Suprapubic skin (tissue), 4 donors: ENCODE measurements around the gene TRIO. TPM values are rescaled to one million over a fixed set of nuclear protein-coding genes. Genes with fewer than 3 reads are reported as not detected.

Experiments used
- DNase-seq, 2 donors: peaks; one replicate each; pipeline ENCODE4 v3.0.0-alpha.2; 2019; ENCODE audit warnings: low spot score in 2 of 2
- H3K27ac ChIP-seq: fragments of 200-600 bp; sonication (generic); one replicate; pipeline ENCODE4 v1.5.1; 2019
- H3K27me3 ChIP-seq: fragments of 200-600 bp; sonication (generic); one replicate; pipeline ENCODE4 v1.5.1; 2019
- H3K36me3 ChIP-seq: fragments of 200-600 bp; sonication (generic); one replicate; pipeline ENCODE4 v1.5.1; 2019
- H3K4me1 ChIP-seq: fragments of 200-600 bp; sonication (generic); one replicate; pipeline ENCODE4 v1.5.1; 2019
- H3K4me3 ChIP-seq: fragments of 200-600 bp; sonication (generic); one replicate; pipeline ENCODE4 v1.5.1; 2019; ENCODE audit warnings: mild to moderate bottlenecking
- H3K9me3 ChIP-seq: fragments of 200-600 bp; sonication (generic); one replicate; pipeline ENCODE4 v1.5.1; 2019
- CTCF ChIP-seq, 2 donors: fragments of 200-600 bp in 1 of 2; fragments of 450-650 bp in 1 of 2; sonication (generic) in 1 of 2; IDR thresholded peaks; one replicate each; pipeline ENCODE4 v1.5.1; 2016 to 2019; ENCODE audit warnings: antibody characterized with exemption in 2 of 2, mild to moderate bottlenecking in 1 of 2, moderate library complexity in 1 of 2
- EP300 ChIP-seq: sonication (generic); formaldehyde crosslinking; IDR thresholded peaks from one replicate; pipeline ENCODE4 v1.6.1; 2017; ENCODE audit warnings: antibody characterized with exemption
- POLR2A ChIP-seq, 2 donors: fragments of 450-650 bp; IDR thresholded peaks; one replicate each; pipeline ENCODE4 v1.6.1; 2017; ENCODE audit warnings: antibody characterized with exemption in 2 of 2, mild to moderate bottlenecking in 2 of 2, moderate library complexity in 2 of 2
- POLR2AphosphoS5 ChIP-seq, 3 donors: sonication (generic); formaldehyde crosslinking; IDR thresholded peaks; one replicate each; pipeline ENCODE4 v1.6.1; 2017; ENCODE audit warnings: antibody characterized with exemption in 3 of 3
- WGBS: methylation state at CpG from one replicate; pipeline ENCODE4 v1.1.5; 2018; 5-methylcytosine and 5-hydroxymethylcytosine counted together
- total RNA-seq, 4 donors: library from RNA; depleted of rRNA; stranded (reverse); fragments of >200 nt; gene quantifications; one replicate each; pipeline ENCODE4 v1.1.0, GENCODE V29; 2016

TRIO gene
- total RNA-seq, 4 donors from 2014 or later, result 62.7 to 159 (median 70.4) TPM

DNA sequence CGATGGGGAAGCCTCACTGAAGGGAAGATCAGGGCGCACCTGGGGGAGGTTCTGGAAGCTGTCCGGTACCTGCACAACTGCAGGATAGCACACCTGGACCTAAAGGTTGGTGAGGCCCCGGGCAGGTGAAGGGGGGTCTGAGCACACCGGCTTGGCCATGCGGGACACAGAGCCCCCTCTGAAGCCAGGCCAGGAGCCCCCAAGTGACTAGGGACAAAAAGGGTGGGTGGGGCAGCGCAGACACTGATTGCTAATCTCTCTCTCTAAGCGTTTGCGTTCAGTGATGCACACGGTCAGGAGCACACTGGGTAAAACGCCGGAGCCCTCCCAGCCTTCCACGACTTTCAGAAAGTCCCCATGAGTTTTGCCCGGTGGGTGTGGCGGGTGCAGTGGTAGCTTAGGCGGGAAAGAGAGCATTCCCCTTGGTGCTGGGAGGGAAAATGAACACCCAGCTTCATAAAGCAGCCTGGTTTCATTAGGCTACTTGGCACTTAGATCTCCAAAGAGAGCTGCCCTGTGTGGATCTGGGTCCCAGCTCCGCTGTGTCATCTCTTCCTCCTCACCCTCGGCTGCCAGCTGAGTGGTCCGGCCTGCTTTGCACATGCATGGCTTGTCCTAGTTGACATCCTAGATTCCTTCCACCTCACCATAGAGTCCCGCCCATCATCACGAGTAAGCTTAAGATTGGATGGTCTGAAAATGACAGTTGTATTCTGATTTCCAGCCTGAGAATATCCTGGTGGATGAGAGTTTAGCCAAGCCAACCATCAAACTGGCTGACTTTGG, 364.2 kb downstream of the TRIO start:
- no peak for DNase-seq
- H3K9me3 ChIP-seq, result no peaks in the 10 kb centered on the region
- H3K27me3 ChIP-seq, result no peaks in the 10 kb centered on the region
- H3K4me3 ChIP-seq, result no peak overlapping the region
- no peak overlapping the region for H3K27ac ChIP-seq
- H3K4me1 ChIP-seq, result no peaks in the 10 kb centered on the region
- WGBS, result 93% methylated on average over 15 of the region's 21 CpGs
- H3K36me3 ChIP-seq, result peaks cover 66% of the 10 kb centered on the region
- TF ChIP-seq POLR2AphosphoS5 (IDR thresholded peaks at IDR 0.05), result no peak
- TF ChIP-seq POLR2A (IDR thresholded peaks at IDR 0.05), result no peak
- TF ChIP-seq CTCF (IDR thresholded peaks at IDR 0.05), result no peak
- TF ChIP-seq EP300, result no peak

GRCh38 chr5:14508046-14508445, 364.9 kb downstream of the TRIO start:
- Histone ChIP-seq H3K27ac (no peak overlapping the region), H3K27me3 (no peaks in the 10 kb centered on the region), H3K9me3 (no peaks in the 10 kb centered on the region), H3K4me3 (no peak overlapping the region), H3K4me1 (no peaks in the 10 kb centered on the region), H3K36me3 (peaks cover 59% of the 10 kb centered on the region)
- DNase-seq, result no peak
- 96% methylated on average over 12 of the region's 20 CpGs for WGBS
- no peak for TF ChIP-seq POLR2A (IDR thresholded peaks at IDR 0.05)
- no peak for TF ChIP-seq CTCF (IDR thresholded peaks at IDR 0.05)
- no peak for TF ChIP-seq EP300
- no peak for TF ChIP-seq POLR2AphosphoS5 (IDR thresholded peaks at IDR 0.05)

- Histone ChIP-seq H3K27me3 (no peaks in the 10 kb centered on the region), H3K4me1 (no peaks in the 10 kb centered on the region), H3K9me3 (no peaks in the 10 kb centered on the region), H3K27ac (no peak overlapping the region), H3K36me3 (peaks cover 43% of the 10 kb centered on the region), H3K4me3 (no peak overlapping the region)
- TF ChIP-seq CTCF (IDR thresholded peaks at IDR 0.05), result no peak
- TF ChIP-seq EP300, result no peak
- no peak for DNase-seq
- WGBS, result 85% methylated on average over 11 of the region's 11 CpGs
Measured at GRCh38 chr5:14509556-14509955, 366.4 kb downstream of the TRIO start.

GRCh38 chr5:14510156-14510734, 367.1 kb downstream of the TRIO start:
- no peak for DNase-seq
- TF ChIP-seq EP300 (no peak), CTCF (IDR thresholded peaks at IDR 0.05) (no peak), POLR2A (IDR thresholded peaks at IDR 0.05) (no peak), POLR2AphosphoS5 (IDR thresholded peaks at IDR 0.05) (no peak)

DNA sequence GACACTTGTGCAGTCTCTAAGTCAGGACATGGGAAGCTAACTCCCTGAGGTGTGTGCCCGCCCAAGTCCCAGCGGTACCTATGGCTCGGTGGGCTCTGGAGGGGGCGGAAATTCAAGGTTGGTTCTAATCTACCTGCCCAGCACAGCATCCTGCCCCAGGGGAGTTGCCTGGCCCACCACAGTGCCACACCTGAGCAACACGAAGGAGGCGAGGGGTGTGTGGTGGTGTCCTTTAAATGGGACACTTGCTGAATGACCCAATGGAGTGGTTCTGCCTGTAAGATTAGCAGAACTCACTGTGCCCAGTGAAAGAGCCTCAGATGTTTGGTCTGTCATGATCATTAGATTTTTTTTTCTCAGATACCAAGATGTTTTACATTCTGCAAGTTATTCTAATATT, 367.7 kb downstream of the TRIO start:
- Histone ChIP-seq H3K9me3 (no peaks in the 10 kb centered on the region), H3K27me3 (no peaks in the 10 kb centered on the region), H3K36me3 (peaks cover 30% of the 10 kb centered on the region), H3K27ac (no peak overlapping the region), H3K4me3 (no peak overlapping the region), H3K4me1 (no peaks in the 10 kb centered on the region)
- DNase-seq, result no peak
- TF ChIP-seq CTCF (IDR thresholded peaks at IDR 0.05), result no peak
- no peak for TF ChIP-seq POLR2AphosphoS5 (IDR thresholded peaks at IDR 0.05)
- TF ChIP-seq POLR2A (IDR thresholded peaks at IDR 0.05), result no peak
- TF ChIP-seq EP300, result no peak
- 92% methylated on average over 6 of the region's 6 CpGs for WGBS

More at GRCh38 chr5:14510156-14510734, 367.1 kb downstream of the TRIO start:
- H3K27me3 ChIP-seq, result no peaks in the 10 kb centered on the region
- no peaks in the 10 kb centered on the region for H3K9me3 ChIP-seq
- peaks cover 37% of the 10 kb centered on the region for H3K36me3 ChIP-seq
- H3K4me1 ChIP-seq, result no peaks in the 10 kb centered on the region
- H3K27ac ChIP-seq, result no peak overlapping the region
- H3K4me3 ChIP-seq, result no peak overlapping the region
- WGBS, result 88% methylated on average over 11 of the region's 11 CpGs
